ENCODE data around the gene CLRN2. TPM values are rescaled to one million over a fixed set of nuclear protein-coding genes. Genes with fewer than 3 reads are reported as not detected.

The CLRN2 gene
- total and polyA plus RNA-seq, 8 donors: not detected

- H3K4me3 ChIP-seq: no peak overlapping the region
- ATAC-seq (no peak), DNase-seq (no peak), FAIRE-seq (no peak)
- H3K27me3 ChIP-seq: no peaks in the 10 kb centered on the region
- no peak overlapping the region for H3K27ac ChIP-seq
- H3K4me1 ChIP-seq: peaks cover 7 to 12% (median 11%) of the 10 kb centered on the region in 3 donors
- WGBS, 2 donors: 85 to 87% methylated on average over 4 of the region's 4 CpGs
- intact Hi-C loops (cut with DNase I): no loop called here
- no peaks in the 10 kb centered on the region for H3K9me3 ChIP-seq
- no peak for TF ChIP-seq CTCF (IDR thresholded peaks at IDR 0.05)
- H3K36me3 ChIP-seq: peaks cover 4 to 20% (median 5%) of the 10 kb centered on the region in 3 donors
These were observed 21.3 kb upstream of the CLRN2 start for GRCh38 chr4:17493619-17494018.

GRCh38 chr4:17494258-17495190, 20.4 kb upstream of the CLRN2 start:
- H3K9me3 ChIP-seq: no peaks in the 10 kb centered on the region
- H3K27ac ChIP-seq: no peak overlapping the region
- FAIRE-seq: no peak
- 90 to 92% methylated on average over 10 of the region's 10 CpGs for WGBS, 2 donors
- H3K36me3 ChIP-seq: peaks cover 0 to 23% (median 5%) of the 10 kb centered on the region in 3 donors
- peaks cover 7 to 12% (median 11%) of the 10 kb centered on the region in 3 donors for H3K4me1 ChIP-seq
- intact Hi-C loops (cut with DNase I): no loop called here
- no peak for DNase-seq
- TF ChIP-seq CTCF (IDR thresholded peaks at IDR 0.05): no peak
- no peak for ATAC-seq
- H3K4me3 ChIP-seq: no peak overlapping the region
- H3K27me3 ChIP-seq: no peaks in the 10 kb centered on the region

- intact Hi-C loops (cut with DNase I): no loop called here
- FAIRE-seq (no peak), DNase-seq (no peak), ATAC-seq (no peak)
- peaks cover 0 to 39% (median 5%) of the 10 kb centered on the region in 3 donors for H3K36me3 ChIP-seq
- H3K27ac ChIP-seq: no peak overlapping the region
- no peaks in the 10 kb centered on the region for H3K27me3 ChIP-seq
- H3K4me3 ChIP-seq: no peak overlapping the region
- TF ChIP-seq CTCF (IDR thresholded peaks at IDR 0.05): no peak
- no peaks in the 10 kb centered on the region for H3K4me1 ChIP-seq
- no peaks in the 10 kb centered on the region for H3K9me3 ChIP-seq
- 87 to 91% methylated on average over 7 of the region's 7 CpGs for WGBS, 2 donors
These were observed 17.0 kb upstream of the CLRN2 start for GRCh38 chr4:17497890-17498523.

- no peaks in the 10 kb centered on the region for H3K27me3 ChIP-seq
- DNase-seq (no peak), ATAC-seq (no peak), FAIRE-seq (no peak)
- H3K27ac ChIP-seq: no peak overlapping the region
- no peaks in the 10 kb centered on the region for H3K9me3 ChIP-seq
- intact Hi-C loops (cut with DNase I): no loop called here
- TF ChIP-seq CTCF (IDR thresholded peaks at IDR 0.05): no peak
- no peaks in the 10 kb centered on the region for H3K4me1 ChIP-seq
- peaks cover 0 to 48% (median 5%) of the 10 kb centered on the region in 3 donors for H3K36me3 ChIP-seq
- H3K4me3 ChIP-seq: no peak overlapping the region
These were observed 14.4 kb upstream of the CLRN2 start for GRCh38 chr4:17500574-17500973.

Measured in pancreas (tissue), 10 donors.